ENCODE data around the gene FAM180A. TPM values are rescaled to one million over a fixed set of nuclear protein-coding genes. Genes with fewer than 3 reads are reported as not detected.

Gene FAM180A
- total and polyA plus RNA-seq, 2 of the 8 experiments (the other 6 are each of a cell fraction or from before 2014, with no cell fraction given) = not detected

DNA sequence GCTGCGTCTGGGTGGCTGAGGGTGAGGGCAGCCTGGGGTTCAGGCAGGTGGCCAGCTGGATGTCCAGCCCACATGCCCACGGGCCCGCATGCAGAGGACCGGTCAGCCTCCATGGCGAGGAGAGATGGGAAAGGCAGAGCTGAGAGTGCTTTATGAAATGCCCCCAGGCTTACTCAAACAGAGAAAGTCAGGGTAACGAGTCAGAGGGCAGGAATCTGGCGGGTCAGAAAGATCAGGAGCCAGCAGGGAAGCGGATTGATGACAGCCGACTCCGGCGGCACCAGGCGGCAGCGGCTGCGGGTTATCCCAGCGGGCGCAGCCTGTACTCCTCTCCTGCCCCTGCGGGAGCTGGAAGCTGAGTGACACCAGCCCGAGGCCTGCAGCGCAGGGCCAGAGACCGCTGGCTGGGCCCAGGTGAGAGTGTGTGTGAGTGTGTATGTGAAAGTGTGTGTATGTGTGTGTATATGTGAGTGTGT lies 34.0 kb downstream of the FAM180A start (continued):
- TF ChIP-seq SRF (IDR thresholded peaks at IDR 0.05; ENCODE audit: low read depth, low read length) (no peak), TBP (IDR thresholded peaks at IDR 0.05; ENCODE audit: low read depth, low read length) (no peak)
